Adipocyte (in vitro differentiated cells): ENCODE measurements around the gene MAPK10.
"Not testable (repeated sequence)": the region's sequence is repeated elsewhere in the genome, so short reads cannot be mapped to it uniquely, and the experiment has no call there.

Experiments used
- DNase-seq: peaks from one replicate; pipeline ENCODE4 v3.0.0-alpha.2; 2015; ENCODE audit warnings: low read depth
- H3K27me3 ChIP-seq: replicated peaks from 2 replicates; pipeline ENCODE4 v1.7.0; 2013; ENCODE audit warnings: mild to moderate bottlenecking, low read length, moderate library complexity; ENCODE audit not compliant: control insufficient read depth, insufficient read depth
- H3K36me3 ChIP-seq: 2 replicates; pipeline ENCODE4 v1.7.0; 2013; ENCODE audit warnings: low read length, mild to moderate bottlenecking, moderate library complexity; ENCODE audit not compliant: control insufficient read depth, insufficient read depth, severe bottlenecking
- H3K4me1 ChIP-seq: 2 replicates; pipeline ENCODE4 v1.7.0; 2013; ENCODE audit warnings: mild to moderate bottlenecking, low read length, moderate library complexity; ENCODE audit not compliant: control insufficient read depth, insufficient read depth
- H3K4me3 ChIP-seq: 2 replicates; pipeline ENCODE4 v1.7.0; 2013; ENCODE audit warnings: mild to moderate bottlenecking, low read length, moderate library complexity
- H3K9ac ChIP-seq: 2 replicates; pipeline ENCODE4 v1.7.0; 2013; ENCODE audit warnings: mild to moderate bottlenecking, low read length, moderate library complexity
- H3K9me3 ChIP-seq: 2 replicates; pipeline ENCODE4 v1.7.0; 2013; ENCODE audit warnings: mild to moderate bottlenecking, low read length, moderate library complexity; ENCODE audit not compliant: control insufficient read depth

The MAPK10 gene

DNA sequence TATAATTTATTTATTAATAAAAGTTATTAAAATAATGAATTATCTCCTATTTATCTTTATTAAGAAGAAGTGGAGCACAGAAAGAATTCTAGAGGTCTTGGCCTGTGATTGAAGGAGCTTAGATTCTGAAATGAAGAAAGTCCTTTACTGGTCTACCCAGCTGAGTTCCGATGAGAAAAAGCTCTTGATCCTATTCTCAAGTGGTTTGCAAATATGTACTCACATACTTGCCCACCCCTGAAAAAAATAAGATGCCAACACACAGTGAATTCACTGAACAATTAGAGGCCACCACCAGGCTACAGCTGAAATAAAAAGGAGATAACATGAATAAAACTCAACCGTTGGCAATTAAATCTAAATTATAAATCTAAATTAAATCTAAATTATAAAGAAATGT, 253.4 kb downstream of the MAPK10 start:
- DNase-seq = no peak
- Histone ChIP-seq H3K9me3 (peaks cover 3% of the 10 kb centered on the region), H3K4me1 (no peaks in the 10 kb centered on the region), H3K4me3 (no peak overlapping the region), H3K27me3 (no peaks in the 10 kb centered on the region), H3K36me3 (no peaks in the 10 kb centered on the region), H3K9ac (no peak overlapping the region)

GRCh38 chr4:86101841-86102240, 258.0 kb downstream of the MAPK10 start:
- no peak for DNase-seq
- Histone ChIP-seq H3K36me3 (no peaks in the 10 kb centered on the region), H3K9ac (no peak overlapping the region), H3K9me3 (no peaks in the 10 kb centered on the region), H3K4me1 (no peaks in the 10 kb centered on the region), H3K27me3 (no peaks in the 10 kb centered on the region), H3K4me3 (no peak overlapping the region)

- Histone ChIP-seq H3K4me3 (no peak overlapping the region), H3K9me3 (no peaks in the 10 kb centered on the region), H3K27me3 (no peaks in the 10 kb centered on the region), H3K4me1 (no peaks in the 10 kb centered on the region), H3K36me3 (no peaks in the 10 kb centered on the region), H3K9ac (no peak overlapping the region)
- no peak for DNase-seq
Observed at GRCh38 chr4:86101410-86101809, 258.4 kb downstream of the MAPK10 start.

- Histone ChIP-seq H3K36me3 (no peaks in the 10 kb centered on the region), H3K27me3 (no peaks in the 10 kb centered on the region), H3K9ac (no peak overlapping the region), H3K4me1 (no peaks in the 10 kb centered on the region), H3K4me3 (no peak overlapping the region), H3K9me3 (no peaks in the 10 kb centered on the region)
- DNase-seq = no peak
Observed at GRCh38 chr4:86100539-86101215, 259.2 kb downstream of the MAPK10 start.

GRCh38 chr4:86099348-86099747, 260.5 kb downstream of the MAPK10 start:
- no peaks in the 10 kb centered on the region for H3K36me3 ChIP-seq
- no peaks in the 10 kb centered on the region for H3K9me3 ChIP-seq
- no peak overlapping the region for H3K4me3 ChIP-seq
- DNase-seq = no peak
- no peak overlapping the region for H3K9ac ChIP-seq
- H3K27me3 ChIP-seq = no peaks in the 10 kb centered on the region
- H3K4me1 ChIP-seq = no peaks in the 10 kb centered on the region

GRCh38 chr4:86098691-86099090, 261.2 kb downstream of the MAPK10 start:
- DNase-seq = no peak
- no peaks in the 10 kb centered on the region for H3K4me1 ChIP-seq
- H3K36me3 ChIP-seq = no peaks in the 10 kb centered on the region
- H3K9me3 ChIP-seq = no peaks in the 10 kb centered on the region
- H3K27me3 ChIP-seq = no peaks in the 10 kb centered on the region
- no peak overlapping the region for H3K4me3 ChIP-seq
- H3K9ac ChIP-seq = no peak overlapping the region

- DNase-seq = no peak
- Histone ChIP-seq H3K9me3 (no peaks in the 10 kb centered on the region), H3K9ac (no peak overlapping the region), H3K27me3 (no peaks in the 10 kb centered on the region), H3K36me3 (no peaks in the 10 kb centered on the region), H3K4me3 (no peak overlapping the region), H3K4me1 (peaks cover 7% of the 10 kb centered on the region)
Observed at GRCh38 chr4:86096373-86096772, 263.5 kb downstream of the MAPK10 start.

- no peaks in the 10 kb centered on the region for H3K27me3 ChIP-seq
- H3K9me3 ChIP-seq = no peaks in the 10 kb centered on the region
- H3K36me3 ChIP-seq = no peaks in the 10 kb centered on the region
- no peak overlapping the region for H3K9ac ChIP-seq
- H3K4me1 ChIP-seq = peaks cover 7% of the 10 kb centered on the region
- no peak overlapping the region for H3K4me3 ChIP-seq
- peak; percentile 77 for DNase-seq
Observed at GRCh38 chr4:86092684-86093083, 267.2 kb downstream of the MAPK10 start.

- no peak for DNase-seq
- no peaks in the 10 kb centered on the region for H3K36me3 ChIP-seq
- H3K27me3 ChIP-seq = no peaks in the 10 kb centered on the region
- H3K9me3 ChIP-seq = no peaks in the 10 kb centered on the region
- H3K4me3 ChIP-seq = no peak overlapping the region
- peaks cover 7% of the 10 kb centered on the region for H3K4me1 ChIP-seq
- H3K9ac ChIP-seq = no peak overlapping the region
Observed at GRCh38 chr4:86091201-86091600, 268.7 kb downstream of the MAPK10 start.

DNA sequence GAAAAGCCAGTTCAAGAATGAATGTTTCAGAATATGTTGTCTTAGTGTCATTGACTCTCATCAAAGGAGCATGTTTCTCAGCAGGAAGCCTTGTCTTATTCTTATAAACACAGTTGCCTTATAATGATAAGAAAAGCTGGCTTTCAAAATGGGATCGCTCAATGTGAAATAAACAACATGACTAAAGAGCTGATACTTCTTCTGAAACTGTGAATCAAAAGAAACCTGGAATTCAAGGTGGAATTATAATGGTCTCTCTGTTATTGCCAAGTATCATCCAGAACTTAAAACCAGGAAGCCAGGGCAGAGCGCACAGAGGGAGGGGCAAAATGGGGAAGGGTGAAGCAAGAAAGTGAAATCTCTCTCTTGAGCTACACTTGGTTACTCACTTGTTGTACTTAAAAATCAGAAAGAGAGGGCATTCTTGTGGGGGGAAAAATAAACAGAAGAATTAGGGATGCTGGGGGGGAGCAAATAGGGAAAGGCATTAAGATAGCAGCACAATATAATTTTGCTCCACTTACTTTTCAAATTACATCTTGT, 270.0 kb downstream of the MAPK10 start:
- Histone ChIP-seq H3K9me3 (no peaks in the 10 kb centered on the region), H3K4me1 (peaks cover 7% of the 10 kb centered on the region), H3K27me3 (no peaks in the 10 kb centered on the region), H3K9ac (no peak overlapping the region), H3K4me3 (no peak overlapping the region), H3K36me3 (no peaks in the 10 kb centered on the region)
- no peak for DNase-seq

DNA sequence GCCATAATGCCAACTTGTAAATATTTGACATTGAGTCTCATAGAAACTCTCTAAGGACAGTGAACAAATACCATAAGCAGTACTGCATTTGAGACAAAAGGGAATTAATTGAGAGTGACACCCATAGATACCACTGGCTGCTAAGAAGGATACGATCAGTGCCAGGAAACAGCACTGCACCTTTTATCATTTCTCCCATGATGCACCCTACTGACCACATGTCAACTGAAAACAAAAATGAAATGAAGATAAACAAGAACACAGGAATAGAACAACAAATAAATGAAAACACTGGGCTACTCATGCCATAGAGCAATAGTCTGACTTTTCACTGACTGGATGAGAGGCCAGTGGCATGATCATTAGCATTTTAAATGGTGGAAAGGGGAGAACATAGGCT, 270.8 kb downstream of the MAPK10 start:
- Histone ChIP-seq H3K27me3 (no peaks in the 10 kb centered on the region), H3K4me1 (peaks cover 7% of the 10 kb centered on the region), H3K36me3 (no peaks in the 10 kb centered on the region), H3K9me3 (no peaks in the 10 kb centered on the region), H3K4me3 (no peak overlapping the region), H3K9ac (no peak overlapping the region)
- DNase-seq = no peak

DNA sequence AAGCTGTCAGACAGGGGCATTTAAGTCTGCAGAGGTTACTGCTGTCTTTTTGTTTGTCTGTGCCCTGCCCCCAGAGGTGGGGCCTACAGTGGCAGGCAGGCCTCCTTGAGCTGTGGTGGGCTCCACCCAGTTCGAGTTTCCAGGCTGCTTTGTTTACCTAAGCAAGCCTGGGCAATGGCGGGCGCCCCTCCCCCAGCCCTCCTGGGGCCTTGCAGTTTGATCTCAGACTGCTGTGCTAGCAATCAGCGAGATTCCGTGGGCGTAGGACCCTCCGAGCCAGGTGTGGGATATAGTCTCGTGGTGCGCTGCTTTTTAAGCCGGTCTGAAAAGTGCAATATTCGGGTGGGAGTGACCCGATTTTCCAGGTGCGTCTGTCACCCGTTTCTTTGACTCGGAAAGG, 284.1 kb downstream of the MAPK10 start:
- H3K27me3 ChIP-seq, H3K4me1 ChIP-seq, H3K4me3 ChIP-seq, DNase-seq, H3K9ac ChIP-seq, H3K36me3 ChIP-seq, H3K9me3 ChIP-seq: not testable (repeated sequence)
